Measurements from ENCODE around the gene FARSB.

The FARSB gene

GRCh38 chr2:222545823-222546795, 109.8 kb downstream of the FARSB start:
- DNase-seq: no peak

- DNase-seq: no peak
Observed at GRCh38 chr2:222544661-222545060, 111.2 kb downstream of the FARSB start.

- DNase-seq: no peak
Observed at GRCh38 chr2:222538535-222538934, 117.4 kb downstream of the FARSB start.

GRCh38 chr2:222535477-222535876, 120.4 kb downstream of the FARSB start:
- no peak for DNase-seq

- DNase-seq: no peak
Observed at GRCh38 chr2:222532315-222532714, 123.6 kb downstream of the FARSB start.

GRCh38 chr2:222526480-222527277, 129.2 kb downstream of the FARSB start:
- no peak for DNase-seq

GRCh38 chr2:222525811-222526210, 130.1 kb downstream of the FARSB start:
- DNase-seq: no peak

GRCh38 chr2:222523783-222524544, 131.9 kb downstream of the FARSB start:
- no peak for DNase-seq

GRCh38 chr2:222522082-222522481, 133.8 kb downstream of the FARSB start:
- DNase-seq: no peak

- no peak for DNase-seq
Observed at GRCh38 chr2:222521099-222521498, 134.8 kb downstream of the FARSB start.
